Fibroblast of skin of left quadriceps (primary cell): Measurements from ENCODE around the gene TRABD2A.
"Not testable (repeated sequence)": the region's sequence is repeated elsewhere in the genome, so short reads cannot be mapped to it uniquely, and the experiment has no call there.

ENCODE experiments used
- DNase-seq, 2 experiments: peaks; one replicate each; pipeline ENCODE4 v3.0.0-alpha.2; 2013; ENCODE audit warnings: low read depth in 2 of 2

TRABD2A gene

DNA sequence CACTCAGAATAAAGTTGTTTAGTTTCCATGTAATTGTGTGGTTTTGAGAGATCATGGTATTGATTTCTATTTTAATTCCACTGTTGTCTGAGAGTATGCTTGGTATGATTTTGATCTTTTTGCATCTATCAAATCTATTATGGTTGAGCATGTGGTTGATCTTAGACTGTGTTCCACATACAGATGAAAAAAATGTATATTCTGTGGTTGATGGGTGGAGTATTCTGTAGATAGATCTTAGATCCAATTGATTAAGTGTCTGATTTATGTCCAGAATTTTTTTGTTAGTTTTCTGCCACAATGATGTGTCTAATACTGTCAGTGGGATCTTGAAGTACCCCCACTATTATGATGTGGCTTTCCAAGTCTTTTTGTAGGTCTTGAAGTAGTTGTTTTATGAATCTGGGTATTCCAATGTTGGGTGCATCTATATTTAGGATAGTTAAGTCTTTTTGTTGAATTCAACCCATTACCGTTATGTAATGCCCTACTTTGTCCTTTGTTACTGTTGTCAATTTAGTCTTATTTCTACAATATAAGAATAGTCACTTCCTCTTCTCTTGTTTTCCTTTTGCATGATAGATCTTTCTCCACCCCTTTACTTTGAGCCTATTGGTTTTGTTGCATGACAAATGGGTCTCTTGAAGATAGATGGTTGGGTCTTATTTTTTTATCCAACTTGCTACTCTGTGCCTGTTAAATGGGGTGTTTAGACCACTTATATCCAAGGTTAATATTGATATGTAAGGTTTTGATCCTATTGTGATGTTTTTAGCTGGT, 101.8 kb downstream of the TRABD2A start:
- no peak for DNase-seq

DNA sequence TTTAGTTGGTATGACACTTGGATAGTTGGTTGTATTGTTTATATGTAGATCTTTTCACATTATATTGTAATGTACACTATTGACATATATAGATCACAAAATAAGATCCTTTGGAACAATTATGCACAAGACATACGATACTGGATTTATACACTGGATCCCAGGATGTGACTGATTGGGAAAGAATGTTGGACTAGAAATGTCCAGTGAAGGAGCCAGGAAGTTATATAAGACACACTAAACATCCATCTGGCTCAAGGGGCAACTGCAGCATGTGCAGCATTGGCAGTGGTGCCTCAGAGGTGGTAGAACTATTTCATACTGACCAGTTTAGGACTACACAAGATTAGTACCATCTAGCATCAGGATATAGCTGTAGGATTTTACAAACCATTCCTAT, 104.9 kb downstream of the TRABD2A start:
- no peak for DNase-seq

DNA sequence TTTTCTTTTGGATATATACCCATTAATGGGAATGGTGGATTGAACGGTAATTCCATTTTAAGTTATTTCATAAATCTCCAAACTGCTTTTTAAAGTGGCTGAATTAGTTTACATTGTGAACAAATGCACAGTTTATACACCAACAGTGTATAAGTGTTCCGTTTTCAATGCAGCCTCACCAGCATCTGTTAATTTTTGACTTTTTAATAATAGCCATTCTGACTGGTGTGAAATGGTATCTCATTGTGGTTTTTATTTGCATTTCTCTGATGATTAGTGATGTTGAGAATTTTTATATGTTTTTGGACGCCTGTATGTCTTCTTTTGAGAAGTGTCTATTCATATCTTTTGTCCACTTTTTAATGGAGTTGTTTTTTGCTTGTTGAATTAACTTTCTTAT, 107.3 kb downstream of the TRABD2A start:
- not testable (repeated sequence) for DNase-seq
